WTC11 (cell line): ENCODE results near the gene DBNL. TPM values are rescaled to one million over a fixed set of nuclear protein-coding genes. Genes with fewer than 3 reads are reported as not detected.

Source experiments
- ATAC-seq: fragments of 200-7000 bp; cut with Tn5 transposase; 2 replicates; pipeline ENCODE4 v1.10.0; 2021; ENCODE audit warnings: mild to moderate bottlenecking, moderate library complexity
- CTCF ChIA-PET: fragments of 300-600 bp; sonication (Branson Sonifier 250); formaldehyde crosslinking; loops from one replicate; lab custom pipeline; 2021; ENCODE audit warnings: antibody characterized with exemption; lab: Charles Lee
- POLR2A ChIA-PET: fragments of 350-600 bp; sonication (Branson Sonifier 250); formaldehyde crosslinking; loops from one replicate; lab custom pipeline; 2021; ENCODE audit warnings: antibody characterized with exemption; lab: Charles Lee
- DNase-seq: peaks from one replicate; pipeline ENCODE4 v3.0.0; 2021; ENCODE audit warnings: low spot score
- H3K27ac Mint-ChIP-seq: 2 replicates; pipeline ENCODE4 v1.8.0; 2021; ENCODE audit warnings: mixed read lengths
- H3K27me3 Mint-ChIP-seq: 2 replicates; pipeline ENCODE4 v1.8.0; 2021; ENCODE audit warnings: low read depth, mild to moderate bottlenecking, moderate library complexity, mixed read lengths
- H3K36me3 Mint-ChIP-seq: 2 replicates; pipeline ENCODE4 v1.8.0; 2021; ENCODE audit warnings: mixed read lengths
- H3K4me1 Mint-ChIP-seq: 2 replicates; pipeline ENCODE4 v1.8.0; 2022; ENCODE audit warnings: mixed read lengths
- H3K4me3 Mint-ChIP-seq: 2 replicates; pipeline ENCODE4 v1.8.0; 2021; ENCODE audit warnings: mild to moderate bottlenecking, moderate library complexity, mixed read lengths
- H3K9me3 Mint-ChIP-seq: 2 replicates; pipeline ENCODE4 v1.8.0; 2021; ENCODE audit warnings: mixed read lengths
- ATF2 ChIP-seq: sonication (generic); formaldehyde crosslinking; IDR thresholded peaks from 2 replicates; pipeline ENCODE4 v1.8.1; 2022; ENCODE audit warnings: low read depth, missing genetic modification reagents, borderline replicate concordance
- ATF3 ChIP-seq: sonication (generic); formaldehyde crosslinking; conservative IDR thresholded peaks from 2 replicates; pipeline ENCODE4 v1.8.1; 2022; ENCODE audit warnings: mild to moderate bottlenecking, missing genetic modification reagents
- ATF6 ChIP-seq: sonication (generic); formaldehyde crosslinking; IDR thresholded peaks from 2 replicates; pipeline ENCODE4 v1.8.1; 2023; ENCODE audit warnings: mild to moderate bottlenecking, missing genetic modification reagents
- CREB1 ChIP-seq: sonication (generic); formaldehyde crosslinking; IDR thresholded peaks from 2 replicates; pipeline ENCODE4 v1.8.0; 2023; ENCODE audit warnings: mild to moderate bottlenecking, missing genetic modification reagents
- CTCF ChIP-seq: fragments of 200-600 bp; IDR thresholded peaks from 2 replicates; pipeline ENCODE4 v1.8.0; 2022; ENCODE audit warnings: antibody characterized with exemption
- ETV6 ChIP-seq: sonication (generic); formaldehyde crosslinking; IDR thresholded peaks from 2 replicates; pipeline ENCODE4 v1.8.1; 2022; ENCODE audit warnings: mild to moderate bottlenecking, missing genetic modification reagents
- GABPB1 ChIP-seq: sonication (generic); formaldehyde crosslinking; IDR thresholded peaks from 2 replicates; pipeline ENCODE4 v1.8.1; 2023; ENCODE audit warnings: mild to moderate bottlenecking, missing genetic modification reagents
- GRHL2 ChIP-seq: fragments of 250-450 bp; sonication (Bioruptor Pico); IDR thresholded peaks from 2 replicates; pipeline ENCODE4 v1.8.0; 2022; ENCODE audit warnings: mild to moderate bottlenecking, moderate library complexity; ENCODE audit not compliant: insufficient replicate concordance, severe bottlenecking
- GTF2I ChIP-seq: fragments of 250-450 bp; sonication (Bioruptor Pico); conservative IDR thresholded peaks from 2 replicates; pipeline ENCODE4 v1.4.0; 2021; ENCODE audit warnings: mild to moderate bottlenecking
- JAZF1 ChIP-seq: fragments of 250-450 bp; sonication (Bioruptor Pico); IDR thresholded peaks from 2 replicates; pipeline ENCODE4 v1.9.0; 2021; ENCODE audit warnings: moderate library complexity, mild to moderate bottlenecking, inconsistent platforms
- MLX ChIP-seq: sonication (generic); formaldehyde crosslinking; IDR thresholded peaks from 2 replicates; pipeline ENCODE4 v1.8.1; 2023; ENCODE audit warnings: mild to moderate bottlenecking, missing genetic modification reagents, moderate library complexity
- NFATC4 ChIP-seq: fragments of 250-450 bp; sonication (Bioruptor Pico); IDR thresholded peaks from 2 replicates; pipeline ENCODE4 v1.9.0; 2021; ENCODE audit warnings: mild to moderate bottlenecking
- NFYB ChIP-seq: sonication (generic); formaldehyde crosslinking; conservative IDR thresholded peaks from 2 replicates; pipeline ENCODE4 v1.8.0; 2022; ENCODE audit warnings: low read depth, missing genetic modification reagents
- PRDM15 ChIP-seq: sonication (generic); formaldehyde crosslinking; IDR thresholded peaks from 2 replicates; pipeline ENCODE4 v1.8.0; 2022; ENCODE audit warnings: missing genetic modification reagents
- SOX15 ChIP-seq: fragments of 250-450 bp; sonication (Bioruptor Pico); IDR thresholded peaks from 2 replicates; pipeline ENCODE4 v1.9.0; 2021; ENCODE audit warnings: mild to moderate bottlenecking
- ZBTB43 ChIP-seq: sonication (generic); formaldehyde crosslinking; IDR thresholded peaks from 2 replicates; pipeline ENCODE4 v1.8.1; 2023; ENCODE audit warnings: mild to moderate bottlenecking, missing genetic modification reagents
- ZNF138 ChIP-seq: sonication (generic); formaldehyde crosslinking; conservative IDR thresholded peaks from 2 replicates; pipeline ENCODE4 v1.8.1; 2022; ENCODE audit warnings: mild to moderate bottlenecking, moderate library complexity, missing genetic modification reagents
- ZNF219 ChIP-seq: sonication (generic); formaldehyde crosslinking; IDR thresholded peaks from 2 replicates; pipeline ENCODE4 v1.8.0; 2023; ENCODE audit warnings: missing genetic modification reagents, mild to moderate bottlenecking, borderline replicate concordance
- ZNF281 ChIP-seq: sonication (generic); formaldehyde crosslinking; IDR thresholded peaks from 2 replicates; pipeline ENCODE4 v1.8.0; 2023; ENCODE audit warnings: mild to moderate bottlenecking, missing genetic modification reagents
- ZNF671 ChIP-seq: fragments of 250-450 bp; sonication (Bioruptor Pico); IDR thresholded peaks from 2 replicates; pipeline ENCODE4 v1.8.0; 2021; ENCODE audit warnings: mild to moderate bottlenecking
- total RNA-seq: library from RNA; stranded (reverse); gene quantifications from 3 replicates; pipeline ENCODE4 v1.2.3, GENCODE V29; 2021

The DBNL gene
- total RNA-seq, 1 experiment from 2014 or later = 36.1 TPM

GRCh38 chr7:44099669-44100068, 55.2 kb downstream of the DBNL start (continued):
- TF ChIP-seq PRDM15 (no peak), SOX15 (no peak), NFYB (CRISPR knock-in tag) (no peak), CREB1 (no peak), NFATC4 (CRISPR knock-in tag) (no peak), ATF2 (CRISPR knock-in tag) (no peak), ZNF281 (CRISPR knock-in tag) (no peak), ATF3 (CRISPR knock-in tag) (no peak), GTF2I (CRISPR knock-in tag) (no peak), ZNF138 (CRISPR knock-in tag) (no peak), JAZF1 (no peak)

- ChIA-PET POLR2A (interaction anchor here (0.8 kb wide), 1 partner anchor 37 kb away, joined by 4 read pairs; no protein-coding TSS in a partner anchor), CTCF (interaction anchor here (0.9 to 1.0 kb wide), 2 partner anchors 34 to 81 kb away, joined by 3 read pairs; no protein-coding TSS in a partner anchor)
- Mint-ChIP-seq H3K36me3 (no peaks in the 10 kb centered on the region), H3K9me3 (no peaks in the 10 kb centered on the region), H3K27me3 (peaks cover 27% of the 10 kb centered on the region), H3K4me1 (peaks cover 12% of the 10 kb centered on the region), H3K4me3 (no peak overlapping the region), H3K27ac (no peak overlapping the region)
- DNase-seq (no peak), ATAC-seq (no peak)
- TF ChIP-seq ETV6 (CRISPR knock-in tag) = no peak
- TF ChIP-seq ZNF219 (CRISPR knock-in tag) = no peak
- no peak for TF ChIP-seq ATF3 (CRISPR knock-in tag)
- no peak for TF ChIP-seq ZBTB43 (CRISPR knock-in tag)
- TF ChIP-seq ZNF671 (CRISPR knock-in tag) = no peak
- TF ChIP-seq CTCF = no peak
- TF ChIP-seq JAZF1 = no peak
- TF ChIP-seq GRHL2 (CRISPR knock-in tag) = no peak
- TF ChIP-seq ATF6 (CRISPR knock-in tag) = no peak
- no peak for TF ChIP-seq GABPB1 (CRISPR knock-in tag)
- no peak for TF ChIP-seq MLX (CRISPR knock-in tag)
Measured at GRCh38 chr7:44100458-44101302, 56.2 kb downstream of the DBNL start.
